Activated T-helper 9 cell treated with anti-CD3 and anti-CD28 coated beads, Interleukin-2, amount 50 U/mL, for 16 hours (primary cell): ENCODE measurements around the gene TMEM259.

ENCODE experiments used
- DNase-seq: peaks from one replicate; pipeline ENCODE4 v3.0.0-alpha.2; 2020; ENCODE audit warnings: low read depth

TMEM259 gene

GRCh38 chr19:960601-960938, 60.4 kb downstream of the TMEM259 start:
- no peak for DNase-seq

GRCh38 chr19:960020-960419, 60.9 kb downstream of the TMEM259 start:
- no peak for DNase-seq
